Pancreas (tissue), 10 donors: ENCODE measurements around the gene CUX1. TPM values are rescaled to one million over a fixed set of nuclear protein-coding genes. Genes with fewer than 3 reads are reported as not detected.
A peak's percentile ranks its signal among the peaks of the same experiment; 100 is the strongest.

Experiments
- ATAC-seq, 4 donors: fragments of 200-7000 bp; cut with Tn5 transposase; one replicate each; pipeline versions ENCODE4 v1.8.0 to v1.9.1; 2020; ENCODE audit warnings: mild to moderate bottlenecking in 4 of 4, moderate library complexity in 4 of 4
- DNase-seq, 6 donors: peaks; one replicate each; pipeline ENCODE4 v3.0.0-alpha.2; 2020
- FAIRE-seq: peaks from 2 replicates; lab custom pipeline; 2012; peaks lifted over from hg19 to GRCh38; lab: Jason Lieb, UNC
- H3K27ac ChIP-seq, 4 donors: fragments of 200-600 bp; sonication (generic); 1 replicate in 3 of 4; 2 replicates in 1 of 4; pipeline versions ENCODE4 v1.5.0 to v1.8.0; 2020
- H3K27me3 ChIP-seq, 4 donors: fragments of 200-600 bp; one replicate each; pipeline ENCODE4 v1.8.0; 2021
- H3K36me3 ChIP-seq, 3 donors: fragments of 200-600 bp; sonication (generic) in 1 of 3; one replicate each; pipeline versions ENCODE4 v1.5.0 to v1.8.0; 2020 to 2021
- H3K4me1 ChIP-seq, 3 donors: fragments of 200-600 bp; one replicate each; pipeline ENCODE4 v1.8.0; 2021
- H3K4me3 ChIP-seq, 4 donors: fragments of 200-600 bp; sonication (generic) in 2 of 4; one replicate each; pipeline versions ENCODE4 v1.5.0 to v1.8.0; 2020 to 2021
- H3K9me3 ChIP-seq, 4 donors: fragments of 200-600 bp; one replicate each; pipeline ENCODE4 v1.8.0; 2021
- CTCF ChIP-seq, 4 donors: fragments of 200-600 bp; sonication (generic) in 3 of 4; IDR thresholded peaks; one replicate each; pipeline versions ENCODE4 v1.5.0 to v1.8.0; 2021; ENCODE audit warnings: antibody characterized with exemption in 4 of 4
- WGBS, 2 donors: extraction: QIAGEN DNeasy Blood & Tissue Kit; methylation state at CpG; one replicate each; pipeline ENCODE4 v1.1.7; 2013; 5-methylcytosine and 5-hydroxymethylcytosine counted together
- intact Hi-C, 3 donors: fragments of 100-400 bp; cut with DNase I; formaldehyde crosslinking; loops; one replicate each; pipeline versions ENCODE4 v1.11.1 to v1.14.2; 2022
- polyA plus RNA-seq, 2 donors: library from polyadenylated mRNA; stranded (reverse); fragments of 200-250 nt; gene quantifications; one replicate each; pipeline ENCODE4 v1.2.3, GENCODE V29; 2013
- total RNA-seq, 6 donors: library from RNA; stranded (reverse); fragmentation: NEBNext Ultra II Directional in 4 of 6; extraction: Animal tissue kit (Norgen Biotek cat#: 25700) in 4 of 6; gene quantifications; one replicate each; pipeline versions ENCODE4 v1.2.1 to v1.2.4, GENCODE V29; 2021 to 2023
- donor health status: healthy with polysubstance abuse.
- donor health status: DM: no; HTN: no; CAD: no; lungs with moderate emphysema.
- donor health status: DM: no; HTN: no; CAD: no.
- donor health status: control.
- donor health status: control.
- donor health status: Bipolar disorder and iron deficiency.
- donor health status: DM: yes; HTN: yes; CAD: no.
- donor health status: DM: no; HTN: no; CAD: no.
- donor health status: DM: no; HTN: no; CAD: no.
- donor health status: DM: yes; HTN: yes; CAD: no.

Gene CUX1
- total and polyA plus RNA-seq, 8 donors = 18.9 to 61.2 (median 45.1) TPM

DNA sequence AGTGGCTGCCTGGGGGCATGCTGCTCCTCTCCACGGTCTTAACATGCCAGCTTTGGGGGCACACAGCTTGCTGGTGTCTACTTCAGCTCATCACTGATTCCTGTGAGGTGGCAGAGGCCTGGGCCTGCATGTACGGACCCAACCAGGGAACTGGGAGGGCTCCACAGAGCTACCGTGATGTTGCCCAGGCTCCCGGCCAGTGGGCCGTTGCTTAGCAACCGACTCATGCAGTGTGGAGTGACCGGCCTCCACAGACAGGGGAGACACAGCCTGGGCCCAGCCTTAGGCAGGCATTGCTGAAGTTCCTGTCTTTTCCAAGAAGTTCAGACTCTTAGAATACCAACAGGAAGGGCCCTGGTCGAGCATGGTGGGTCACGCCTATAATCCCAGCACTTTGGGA, 443.4 kb downstream of the CUX1 start:
- DNase-seq (peak in 1 of 6 donors; percentile 32), FAIRE-seq (no peak), ATAC-seq (peak in 3 of 4 donors; percentile 35 to 60 (median 48))
- Histone ChIP-seq H3K4me3 (no peak overlapping the region), H3K36me3 (no peaks in the 10 kb centered on the region), H3K27ac (no peak overlapping the region), H3K27me3 (no peaks in the 10 kb centered on the region), H3K4me1 (no peaks in the 10 kb centered on the region), H3K9me3 (no peaks in the 10 kb centered on the region)
- intact Hi-C loops = no loop called here
- TF ChIP-seq CTCF (IDR thresholded peaks at IDR 0.05) = no peak
- 78 to 83% methylated on average over 9 of the region's 9 CpGs for WGBS, 2 donors

DNA sequence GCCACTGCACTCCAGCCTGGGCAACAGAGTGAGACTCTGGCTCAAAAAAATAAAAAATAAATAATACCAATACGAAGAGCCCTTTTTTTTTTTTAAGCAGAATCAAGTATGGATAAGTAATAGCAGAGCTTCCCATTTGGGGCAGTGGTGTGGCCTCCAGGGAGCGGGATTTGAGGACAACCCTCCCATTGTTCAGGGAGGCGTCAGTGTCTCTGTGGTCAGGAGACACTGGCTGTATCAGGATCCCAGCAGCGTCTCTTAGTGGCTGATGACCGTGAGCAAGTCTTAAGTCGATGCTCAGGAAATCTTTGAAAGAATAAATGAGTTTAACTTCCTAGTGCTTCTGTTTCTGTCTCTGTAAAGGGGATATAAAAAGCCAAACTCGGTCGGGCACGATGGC, 444.0 kb downstream of the CUX1 start:
- ATAC-seq (no peak), DNase-seq (peak in 1 of 6 donors; percentile 7), FAIRE-seq (no peak)
- H3K9me3 ChIP-seq = no peaks in the 10 kb centered on the region
- intact Hi-C loops = no loop called here
- H3K36me3 ChIP-seq = no peaks in the 10 kb centered on the region
- H3K4me3 ChIP-seq = no peak overlapping the region
- no peak overlapping the region for H3K27ac ChIP-seq
- H3K4me1 ChIP-seq = no peaks in the 10 kb centered on the region
- WGBS, 2 donors = 83 to 84% methylated on average over 9 of the region's 9 CpGs
- TF ChIP-seq CTCF (IDR thresholded peaks at IDR 0.05) = no peak
- no peaks in the 10 kb centered on the region for H3K27me3 ChIP-seq

DNA sequence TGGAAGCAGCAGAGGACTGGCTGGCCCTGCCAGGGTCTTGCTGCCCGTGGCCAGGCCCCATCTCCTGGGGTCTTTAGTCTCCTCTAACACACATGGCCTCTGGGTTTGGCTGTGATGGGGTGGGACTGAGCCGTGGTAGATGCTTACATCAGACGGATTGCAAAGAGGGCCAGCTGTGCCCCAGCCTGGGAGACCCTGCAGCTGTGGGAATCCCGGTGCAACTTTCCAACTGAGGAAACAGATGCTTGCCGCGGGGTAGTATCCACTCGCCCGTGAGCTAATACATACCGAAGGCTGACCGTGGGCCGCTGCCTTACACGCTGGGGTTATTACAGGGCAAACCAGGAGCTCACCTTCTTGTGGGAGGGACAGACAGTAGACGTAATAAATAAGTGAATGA, 445.1 kb downstream of the CUX1 start:
- no peaks in the 10 kb centered on the region for H3K4me1 ChIP-seq
- intact Hi-C loops = no loop called here
- H3K4me3 ChIP-seq = no peak overlapping the region
- no peaks in the 10 kb centered on the region for H3K36me3 ChIP-seq
- no peak overlapping the region for H3K27ac ChIP-seq
- H3K27me3 ChIP-seq = no peaks in the 10 kb centered on the region
- ATAC-seq = no peak
- no peaks in the 10 kb centered on the region for H3K9me3 ChIP-seq
- FAIRE-seq = no peak
- 89 to 92% methylated on average over 13 of the region's 13 CpGs for WGBS, 2 donors
- peak in 1 of 6 donors; percentile 31 for DNase-seq
- TF ChIP-seq CTCF (IDR thresholded peaks at IDR 0.05) = no peak

DNA sequence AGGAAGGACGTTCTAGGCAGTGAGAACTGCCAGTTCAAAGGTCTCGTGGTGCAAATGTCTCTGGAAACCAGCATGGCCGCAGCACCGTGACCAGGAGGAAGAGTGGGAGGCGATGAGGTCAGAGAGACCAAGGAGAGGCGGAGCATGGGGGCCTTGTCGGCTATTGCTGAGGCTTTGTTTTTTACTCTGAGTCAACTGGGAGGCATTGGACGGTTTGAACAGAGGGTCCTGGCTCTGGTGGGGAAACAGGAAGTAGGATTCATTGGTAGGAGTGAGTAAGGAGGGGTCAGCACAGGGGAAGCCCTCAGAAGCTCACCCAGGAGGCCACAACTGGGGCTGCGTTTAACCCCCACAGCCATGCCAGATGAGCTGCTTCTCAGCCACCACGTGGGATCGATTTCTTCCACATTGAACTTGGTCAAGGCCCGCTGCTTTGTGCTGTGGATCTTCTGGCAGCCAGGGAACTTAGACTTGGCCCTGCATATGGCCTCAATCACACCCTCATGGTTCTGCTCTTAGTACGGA, 447.0 kb downstream of the CUX1 start:
- ATAC-seq (no peak), FAIRE-seq (no peak), DNase-seq (peak in 2 of 6 donors; percentile 2 to 20)
- no peaks in the 10 kb centered on the region for H3K4me1 ChIP-seq
- H3K36me3 ChIP-seq = no peaks in the 10 kb centered on the region
- H3K27me3 ChIP-seq = no peaks in the 10 kb centered on the region
- TF ChIP-seq CTCF (IDR thresholded peaks at IDR 0.05) = no peak
- H3K4me3 ChIP-seq = no peak overlapping the region
- no peaks in the 10 kb centered on the region for H3K9me3 ChIP-seq
- intact Hi-C loops = no loop called here
- no peak overlapping the region for H3K27ac ChIP-seq
- 76 to 85% methylated on average over 13 of the region's 13 CpGs for WGBS, 2 donors

- no peak overlapping the region for H3K4me3 ChIP-seq
- no peaks in the 10 kb centered on the region for H3K36me3 ChIP-seq
- WGBS, 2 donors = 85 to 90% methylated on average over 14 of the region's 14 CpGs
- H3K9me3 ChIP-seq = no peaks in the 10 kb centered on the region
- H3K27me3 ChIP-seq = no peaks in the 10 kb centered on the region
- H3K4me1 ChIP-seq = no peaks in the 10 kb centered on the region
- intact Hi-C loops = no loop called here
- ATAC-seq (no peak), DNase-seq (peak in 1 of 6 donors; percentile 40), FAIRE-seq (no peak)
- no peak for TF ChIP-seq CTCF (IDR thresholded peaks at IDR 0.05)
- H3K27ac ChIP-seq = no peak overlapping the region
These were observed 449.1 kb downstream of the CUX1 start for GRCh38 chr7:102266541-102266940.
